IMR-90 (cell line): ENCODE data around the gene NXPH1.

Experiments
- CEBPB ChIP-seq: IDR thresholded peaks from 2 replicates; pipeline ENCODE4 v1.6.1; 2012; ENCODE audit warnings: low read depth, low read length, improper control_type of control experiment
- CTCF ChIP-seq: conservative IDR thresholded peaks from 2 replicates; pipeline ENCODE4 v1.5.1; 2012; ENCODE audit warnings: mild to moderate bottlenecking, low read depth, low read length, improper control_type of control experiment
- ELK1 ChIP-seq: fragments of 150-350 bp; IDR thresholded peaks from 2 replicates; pipeline ENCODE4 v1.6.1; 2016; ENCODE audit warnings: low read depth, mild to moderate bottlenecking, low read length, moderate library complexity, borderline replicate concordance
- POLR2A ChIP-seq: IDR thresholded peaks from 2 replicates; pipeline ENCODE4 v1.6.1; 2012; ENCODE audit warnings: mild to moderate bottlenecking, low read depth, low read length
- RAD21 ChIP-seq: IDR thresholded peaks from 2 replicates; pipeline ENCODE4 v1.6.1; 2012; ENCODE audit warnings: low read length, improper control_type of control experiment
- SMC3 ChIP-seq: fragments of 150-350 bp; IDR thresholded peaks from 2 replicates; pipeline ENCODE4 v1.6.1; 2016; ENCODE audit warnings: low read depth, mild to moderate bottlenecking, antibody characterized with exemption, low read length, moderate library complexity

GRCh38 chr7:8442051-8442813 is 8.8 kb downstream of the NXPH1 start:
- TF ChIP-seq RAD21 (no peak), CTCF (no peak), POLR2A (no peak), SMC3 (no peak), CEBPB (no peak), ELK1 (no peak)
